H1 (cell line): ENCODE results near the gene SLX4. TPM values are rescaled to one million over a fixed set of nuclear protein-coding genes. Genes with fewer than 3 reads are reported as not detected.
A peak's percentile ranks its signal among the peaks of the same experiment; 100 is the strongest.

ENCODE experiments used
- CBX5 ChIP-seq: fragments of 300-800, 300-1000 bp; sonication (generic); IDR thresholded peaks from 2 replicates; pipeline ENCODE4 v1.7.1; 2016; ENCODE audit warnings: antibody characterized with exemption, low read length, low read depth
- CEBPB ChIP-seq: IDR thresholded peaks from 2 replicates; pipeline ENCODE4 v1.6.1; 2012; ENCODE audit warnings: low read depth, low read length
- CHD7 ChIP-seq: fragments of 300-600 bp; sonication (generic); IDR thresholded peaks from 2 replicates; pipeline ENCODE4 v1.7.1; 2012; ENCODE audit warnings: low read length, moderate library complexity, mild to moderate bottlenecking, inconsistent platforms; ENCODE audit not compliant: insufficient replicate concordance
- E2F6 ChIP-seq: IDR thresholded peaks from 2 replicates; pipeline ENCODE4 v1.6.1; 2012; ENCODE audit warnings: inconsistent platforms
- PHF8 ChIP-seq: fragments of 200-600 bp; sonication (generic); conservative IDR thresholded peaks from 2 replicates; pipeline ENCODE4 v1.7.1; 2012; ENCODE audit warnings: low read depth, mild to moderate bottlenecking, inconsistent platforms, low read length, moderate library complexity
- SIN3A ChIP-seq, 2 experiments: IDR thresholded peaks in 1 of 2; conservative IDR thresholded peaks in 1 of 2; 2 replicates each; pipeline ENCODE4 v1.6.1; 2011 to 2012; ENCODE audit warnings: low read length in 2 of 2, improper control_type of control experiment in 1 of 2, low read depth in 1 of 2, mild to moderate bottlenecking in 1 of 2
- SP1 ChIP-seq: IDR thresholded peaks from 2 replicates; pipeline ENCODE4 v1.6.1; 2011; ENCODE audit warnings: low read depth, low read length
- TBP ChIP-seq: IDR thresholded peaks from 2 replicates; pipeline ENCODE4 v1.6.1; 2011; ENCODE audit warnings: low read depth, low read length, improper control_type of control experiment
- TEAD4 ChIP-seq: IDR thresholded peaks from 2 replicates; pipeline ENCODE4 v1.6.1; 2012; ENCODE audit warnings: low read depth, low read length, inconsistent platforms, mixed read lengths
- polyA plus RNA-seq, 7 experiments: library from polyadenylated mRNA; depleted of rRNA in 3 of 7; stranded (reverse) in 5 of 7; unstranded in 2 of 7; fragments of >200 nt in 5 of 7; fragments of 200-250 nt in 2 of 7; gene quantifications; 1 replicate in 5 of 7; 2 replicates in 1 of 7; 4 replicates in 1 of 7; pipeline versions ENCODE4 v1.2.1 to v1.2.3, GENCODE V29; 2011 to 2013; ENCODE audit warnings: missing spikeins in 2 of 7, mixed read lengths in 2 of 7
- total RNA-seq: library from RNA; stranded (reverse); fragmentation: NEBNext Ultra II Directional; extraction: Animal tissue kit (Norgen Biotek cat#: 25700); gene quantifications from 2 replicates; pipeline ENCODE4 v1.2.1, GENCODE V29; 2021

Gene SLX4
- total and polyA plus RNA-seq, 2 of the 8 experiments (the other 6 are each of a cell fraction or from before 2014, with no cell fraction given), result 4.4 to 11.4 TPM

- TF ChIP-seq E2F6, result peak; percentile 79
- no peak for TF ChIP-seq CBX5
- no peak for TF ChIP-seq CHD7
- 0 out of 2 replicates have a peak, but pooled peaks have one; percentile 25 for TF ChIP-seq TBP
- TF ChIP-seq SP1, result no peak
- peak; percentile 84 for TF ChIP-seq CEBPB
- TF ChIP-seq SIN3A (conservative IDR thresholded peaks at IDR 0.05 in 1 of 2, IDR thresholded peaks at IDR 0.05 in 1 of 2; ENCODE audit: low read depth in 1 of 2, low read length in 2 of 2), result peak in 1 of 2 experiments; percentile 58; a peak in 1 of 4 replicates
- peak; percentile 87 for TF ChIP-seq TEAD4
- TF ChIP-seq PHF8, result no peak
These were observed 34.3 kb upstream of the SLX4 start (continued) for GRCh38 chr16:3645504-3646347.
